K562 (cell line): ENCODE data around the gene DPH1. TPM values are rescaled to one million over a fixed set of nuclear protein-coding genes. Genes with fewer than 3 reads are reported as not detected.

Experiments used
- ARID1B ChIP-seq: fragments of 450-650 bp; IDR thresholded peaks from 2 replicates; pipeline ENCODE4 v1.6.1; 2016; ENCODE audit warnings: antibody characterized with exemption, mild to moderate bottlenecking, inconsistent platforms
- CBX2 ChIP-seq: fragments of 200-600 bp; sonication (generic); IDR thresholded peaks from one replicate; pipeline ENCODE4 v1.6.1; 2012; ENCODE audit warnings: mild to moderate bottlenecking, low read length, inconsistent platforms; ENCODE audit not compliant: insufficient read depth, poor library complexity, severe bottlenecking
- CTBP1 ChIP-seq: fragments of 450-650 bp; IDR thresholded peaks from 2 replicates; pipeline ENCODE4 v1.6.1; 2016; ENCODE audit warnings: borderline replicate concordance
- CTCFL ChIP-seq: IDR thresholded peaks from 2 replicates; pipeline ENCODE4 v1.6.1; 2011; ENCODE audit warnings: borderline replicate concordance, low read depth, mild to moderate bottlenecking, moderate library complexity, low read length; ENCODE audit not compliant: insufficient read depth, poor library complexity, severe bottlenecking
- EGR1 ChIP-seq: fragments of 450-650 bp; conservative IDR thresholded peaks from 2 replicates; pipeline ENCODE4 v1.6.1; 2017; ENCODE audit warnings: mild to moderate bottlenecking
- KDM1A ChIP-seq, 2 experiments: fragments of 450-650 bp; IDR thresholded peaks; 2 replicates each; pipeline ENCODE4 v1.6.1; 2016; ENCODE audit warnings: mild to moderate bottlenecking in 2 of 2
- LARP7 ChIP-seq: fragments of 450-650 bp; IDR thresholded peaks from 2 replicates; pipeline ENCODE4 v1.6.1; 2016
- MBD2 ChIP-seq: sonication (generic); IDR thresholded peaks from 2 replicates; pipeline ENCODE4 v1.6.1; 2016; ENCODE audit warnings: low read depth, borderline replicate concordance
- PHF8 ChIP-seq: fragments of 200-600 bp; sonication (generic); IDR thresholded peaks from 2 replicates; pipeline ENCODE4 v1.6.1; 2012; ENCODE audit warnings: mixed run types, mild to moderate bottlenecking, inconsistent platforms, low read length, moderate library complexity, borderline replicate concordance
- PRDM10 ChIP-seq: fragments of 450-650 bp; IDR thresholded peaks from 2 replicates; pipeline ENCODE4 v1.6.1; 2018; ENCODE audit not compliant: partially characterized antibody
- PTBP1 ChIP-seq: fragments of 200-400 bp; formaldehyde crosslinking; IDR thresholded peaks from 2 replicates; pipeline ENCODE4 v1.6.1; 2017; ENCODE audit warnings: low read depth, low read length
- RCOR1 ChIP-seq, 2 experiments: IDR thresholded peaks; 2 replicates each; pipeline ENCODE4 v1.6.1; 2012; ENCODE audit warnings: low read depth in 2 of 2, low read length in 2 of 2, borderline replicate concordance in 1 of 2, improper control_type of control experiment in 1 of 2
- SMARCE1 ChIP-seq: fragments of 450-650 bp; IDR thresholded peaks from 2 replicates; pipeline ENCODE4 v1.7.1; 2016; ENCODE audit warnings: mild to moderate bottlenecking
- TAF7 ChIP-seq: fragments of 450-650 bp; IDR thresholded peaks from 2 replicates; pipeline ENCODE4 v1.6.1; 2016; ENCODE audit warnings: missing genetic modification characterization, missing compliant biosample characterization
- TAF9B ChIP-seq: fragments of 450-650 bp; IDR thresholded peaks from 2 replicates; pipeline ENCODE4 v1.6.1; 2018; ENCODE audit warnings: mild to moderate bottlenecking; ENCODE audit not compliant: partially characterized antibody
- TCF3 ChIP-seq: sonication (generic); formaldehyde crosslinking; IDR thresholded peaks from 2 replicates; pipeline ENCODE4 v1.4.0; 2020; ENCODE audit warnings: mild to moderate bottlenecking, missing genetic modification reagents
- TFAP4 ChIP-seq: sonication (generic); formaldehyde crosslinking; IDR thresholded peaks from 2 replicates; pipeline ENCODE4 v1.8.0; 2022; ENCODE audit warnings: missing genetic modification reagents, mild to moderate bottlenecking, moderate library complexity, borderline replicate concordance
- VEZF1 ChIP-seq: fragments of 200-800 bp; sonication (Bioruptor generic); IDR thresholded peaks from 2 replicates; pipeline ENCODE4 v1.6.1; 2017; ENCODE audit warnings: missing genetic modification characterization, missing compliant biosample characterization
- ZNF766 ChIP-seq: fragments of 200-800 bp; sonication (Bioruptor generic); conservative IDR thresholded peaks from 2 replicates; pipeline ENCODE4 v1.6.1; 2016; ENCODE audit warnings: missing genetic modification characterization, missing compliant biosample characterization
- polyA plus RNA-seq, 8 experiments: library from polyadenylated mRNA; depleted of rRNA in 4 of 8; stranded (reverse) in 5 of 8; unstranded in 3 of 8; fragments of >200 nt; fragmentation: Nextera tagmentation in 2 of 8; fragmentation: Illumina TruSeq in 1 of 8; extraction: Ambion mirVana in 2 of 8; extraction: Trizol in 1 of 8; gene quantifications; 2 replicates each; pipeline versions ENCODE4 v1.2.1 to v1.2.3, GENCODE V29; 2011 to 2014; ENCODE audit warnings: inconsistent platforms in 1 of 8, missing spikeins in 1 of 8
- total RNA-seq, 7 experiments: library from RNA; depleted of rRNA in 6 of 7; stranded (reverse); fragments of >200 nt in 6 of 7; fragmentation: Illumina TruSeq in 2 of 7; extraction: Trizol in 2 of 7; gene quantifications; 2 replicates each; pipeline versions ENCODE4 v1.2.1 to v1.2.3, GENCODE V29; 2011 to 2021; ENCODE audit warnings: low replicate concordance in 1 of 7

The DPH1 gene
- total and polyA plus RNA-seq, 9 of the 15 experiments (the other 6 are each of a cell fraction or from before 2014, with no cell fraction given) = 0.42 to 40.6 (median 20.2) TPM

GRCh38 chr17:1986783-1987451, 43.0 kb upstream of the DPH1 start (continued):
- no peak for TF ChIP-seq MBD2
- no peak for TF ChIP-seq PTBP1
- 0 out of 2 replicates have a peak, but pooled peaks have one; percentile 13 for TF ChIP-seq TAF7 (tag)
- peak; percentile 40; the same call in 1 of the 2 replicates for TF ChIP-seq TFAP4 (CRISPR knock-in tag)
- TF ChIP-seq TCF3 = peak; percentile 67
- TF ChIP-seq PRDM10 = peak; percentile 69
- TF ChIP-seq RCOR1 (IDR thresholded peaks at IDR 0.05; ENCODE audit: borderline replicate concordance in 1 of 2, low read depth in 2 of 2, low read length in 2 of 2) = peak in 1 of 2 experiments; percentile 15; a peak in 1 of 4 replicates
- peak; percentile 73 for TF ChIP-seq VEZF1 (CRISPR knock-in tag)
- peak in 1 of 2 experiments; percentile 14; a peak in 1 of 4 replicates for TF ChIP-seq KDM1A (IDR thresholded peaks at IDR 0.05)
- TF ChIP-seq CTCFL = no peak
- TF ChIP-seq ZNF766 (CRISPR knock-in tag) = peak; percentile 34; the same call in 1 of the 2 replicates
- no peak for TF ChIP-seq CBX2
- TF ChIP-seq PHF8 = peak; percentile 29; the same call in 1 of the 2 replicates
- TF ChIP-seq LARP7 = no peak
- TF ChIP-seq TAF9B = no peak
- TF ChIP-seq EGR1 = peak; percentile 55
- peak; percentile 42; the same call in 1 of the 2 replicates for TF ChIP-seq CTBP1
- TF ChIP-seq SMARCE1 = peak; percentile 39
- peak; percentile 64 for TF ChIP-seq ARID1B
